Measurements from ENCODE around the gene CALML3. TPM values are rescaled to one million over a fixed set of nuclear protein-coding genes. Genes with fewer than 3 reads are reported as not detected.

The CALML3 gene
- total and polyA plus RNA-seq, 10 donors: 0.10 TPM; not detected in 9

GRCh38 chr10:5545778-5546710, 21.3 kb downstream of the CALML3 start:
- DNase-seq: peak; percentile 73
- peaks cover 4 to 32% (median 28%) of the 10 kb centered on the region in 8 donors for H3K9me3 ChIP-seq
- TF ChIP-seq CTCF (IDR thresholded peaks at IDR 0.05 in 8 of 11, conservative IDR thresholded peaks at IDR 0.05 in 3 of 11) (no peak), POLR2AphosphoS5 (IDR thresholded peaks at IDR 0.05) (no peak), POLR2A (IDR thresholded peaks at IDR 0.05) (no peak)
- peaks cover 0 to 23% (median 11%) of the 10 kb centered on the region in 6 donors for H3K4me1 ChIP-seq
- H3K4me3 ChIP-seq: no peak overlapping the region
- no peaks in the 10 kb centered on the region for H3K36me3 ChIP-seq
- intact Hi-C loops (cut with DNase I; ENCODE audit: low total_unique reads): no loop called here
- H3K27me3 ChIP-seq (replicated peaks in 1 of 7): no peaks in the 10 kb centered on the region
- WGBS, 5 donors: 89 to 95% (median 94%) methylated on average over 20 to 23 of the region's 23 CpGs
- H3K27ac ChIP-seq: no peak overlapping the region

DNA sequence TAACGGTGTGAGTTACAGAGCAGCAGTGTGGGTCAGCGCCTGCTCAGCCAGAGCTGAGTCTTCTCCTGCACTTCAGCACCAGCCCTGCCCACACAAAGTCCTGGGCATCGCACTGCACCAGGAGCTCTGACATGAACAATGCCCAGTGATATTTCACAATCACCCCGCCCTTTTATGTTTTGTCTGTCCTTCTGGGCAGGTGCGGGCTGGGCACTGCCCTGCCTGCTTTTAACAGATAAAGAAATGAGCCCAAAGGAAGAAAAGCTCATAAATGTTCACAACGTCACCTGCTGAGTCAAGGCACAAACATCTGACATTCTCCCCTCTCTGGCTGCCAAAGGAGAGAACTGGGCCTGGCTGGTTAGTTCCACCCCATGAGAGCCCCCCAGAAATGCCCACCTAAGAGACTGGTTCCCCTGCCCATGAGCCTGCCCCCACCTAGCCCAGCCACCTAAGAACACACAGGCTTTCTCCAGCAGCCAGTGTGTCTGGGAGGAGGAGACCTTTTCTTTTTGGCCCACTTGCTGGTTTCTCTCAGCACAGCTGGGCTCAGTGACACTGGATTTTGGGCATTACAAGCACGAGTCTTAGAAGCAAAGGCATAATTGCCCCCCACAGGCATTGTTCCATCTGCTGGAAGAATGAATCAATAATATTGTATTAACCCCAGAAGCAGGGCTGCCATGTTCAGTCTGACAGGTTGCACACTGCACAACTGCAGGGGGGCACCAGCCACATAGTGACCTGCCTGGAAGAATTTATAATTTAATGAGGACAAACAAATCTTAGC, 22.3 kb downstream of the CALML3 start:
- intact Hi-C loops (cut with DNase I; ENCODE audit: low total_unique reads): no loop called here
- Histone ChIP-seq H3K27ac (peak overlapping the region in 3 of 8 donors; percentile 44 to 77 (median 64)), H3K9me3 (peaks cover 2 to 22% (median 18%) of the 10 kb centered on the region in 8 donors), H3K4me3 (peak overlapping the region in 1 of 8 donors; percentile 51), H3K4me1 (peaks cover 0 to 28% (median 11%) of the 10 kb centered on the region in 6 donors), H3K36me3 (no peaks in the 10 kb centered on the region), H3K27me3 (replicated peaks in 1 of 7) (no peaks in the 10 kb centered on the region)
- TF ChIP-seq POLR2AphosphoS5 (IDR thresholded peaks at IDR 0.05) (no peak), CTCF (IDR thresholded peaks at IDR 0.05 in 8 of 11, conservative IDR thresholded peaks at IDR 0.05 in 3 of 11) (no peak), POLR2A (IDR thresholded peaks at IDR 0.05) (no peak)
- 78 to 94% (median 81%) methylated on average over 7 of the region's 7 CpGs for WGBS, 5 donors
- DNase-seq: peak; percentile 22

DNA sequence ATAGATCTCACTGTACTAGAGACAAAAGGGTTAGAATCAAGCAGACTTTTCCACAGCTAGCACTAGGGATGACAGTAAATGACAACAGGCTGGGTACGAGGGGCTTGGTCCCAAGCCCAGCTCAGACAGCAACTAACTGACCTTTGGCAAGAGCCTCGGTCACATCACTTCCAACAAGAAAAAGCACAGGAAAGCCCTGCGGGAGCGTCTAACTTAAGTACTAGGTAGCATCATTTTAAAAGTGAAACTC, 22.8 kb downstream of the CALML3 start:
- peak overlapping the region in 4 of 8 donors; percentile 2 to 51 (median 24) for H3K4me3 ChIP-seq
- no peak for TF ChIP-seq POLR2AphosphoS5 (IDR thresholded peaks at IDR 0.05)
- no peak for TF ChIP-seq POLR2A (IDR thresholded peaks at IDR 0.05)
- TF ChIP-seq CTCF (IDR thresholded peaks at IDR 0.05 in 8 of 11, conservative IDR thresholded peaks at IDR 0.05 in 3 of 11): no peak

More for the DNA sequence above, 22.8 kb downstream of the CALML3 start:
- peaks cover 0 to 17% (median 13%) of the 10 kb centered on the region in 8 donors for H3K9me3 ChIP-seq
- WGBS, 5 donors: 26 to 60% (median 45%) methylated on average over 4 of the region's 4 CpGs
- peak overlapping the region in 4 of 8 donors; percentile 12 to 77 (median 54) for H3K27ac ChIP-seq
- peak; percentile 51 for DNase-seq
- H3K27me3 ChIP-seq (replicated peaks in 1 of 7): no peaks in the 10 kb centered on the region
- intact Hi-C loops (cut with DNase I; ENCODE audit: low total_unique reads): no loop called here
- H3K36me3 ChIP-seq: no peaks in the 10 kb centered on the region
- H3K4me1 ChIP-seq: peaks cover 0 to 32% (median 11%) of the 10 kb centered on the region in 6 donors

All from spleen (tissue), 11 donors.